ENCODE results near the gene GDI1.

Gene GDI1

DNA sequence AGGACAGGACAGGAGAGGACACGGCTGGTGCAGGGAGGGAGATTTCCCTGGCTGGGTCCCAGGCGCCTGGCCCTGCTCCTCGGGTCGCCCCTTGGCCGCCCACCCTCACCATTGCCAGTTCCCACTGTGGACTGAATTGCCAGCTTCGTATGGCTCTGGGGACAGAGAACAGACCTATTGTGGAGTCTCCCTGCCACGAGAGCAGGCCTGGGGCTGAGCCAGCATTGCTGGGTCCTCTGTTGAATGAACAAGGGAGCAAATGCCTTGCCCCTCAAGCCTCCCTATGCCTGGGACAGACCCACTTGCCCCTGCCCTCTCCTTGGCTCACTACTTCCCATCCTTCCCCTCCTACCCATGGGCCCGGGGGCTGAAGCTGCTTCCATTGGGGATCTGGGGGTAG is 25.4 kb downstream of the GDI1 start:
- DNase-seq (ENCODE audit: low read depth): no peak

- no peak for DNase-seq (ENCODE audit: low read depth)
Observed at GRCh38 chrX:154463611-154464220, 26.8 kb downstream of the GDI1 start.

GRCh38 chrX:154464806-154465365 is 27.9 kb downstream of the GDI1 start:
- DNase-seq (ENCODE audit: low read depth): no peak

DNA sequence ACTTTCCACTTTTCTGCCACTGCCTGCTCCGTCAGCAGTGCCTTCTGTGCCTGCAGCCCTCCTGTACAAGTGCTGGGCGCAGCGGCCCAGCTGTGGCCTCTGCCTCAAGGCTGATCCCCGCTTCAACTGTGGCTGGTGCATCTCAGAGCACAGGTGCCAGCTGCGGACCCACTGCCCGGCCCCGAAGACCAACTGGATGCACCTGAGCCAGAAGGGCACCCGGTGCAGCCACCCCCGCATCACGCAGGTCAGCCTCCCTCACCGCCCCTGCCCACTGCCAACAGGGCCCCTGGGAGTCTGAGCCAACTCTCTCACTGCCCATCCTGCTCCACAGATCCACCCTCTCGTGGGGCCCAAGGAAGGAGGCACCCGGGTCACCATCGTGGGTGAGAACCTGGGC is 28.6 kb downstream of the GDI1 start:
- DNase-seq (ENCODE audit: low read depth): no peak

DNA sequence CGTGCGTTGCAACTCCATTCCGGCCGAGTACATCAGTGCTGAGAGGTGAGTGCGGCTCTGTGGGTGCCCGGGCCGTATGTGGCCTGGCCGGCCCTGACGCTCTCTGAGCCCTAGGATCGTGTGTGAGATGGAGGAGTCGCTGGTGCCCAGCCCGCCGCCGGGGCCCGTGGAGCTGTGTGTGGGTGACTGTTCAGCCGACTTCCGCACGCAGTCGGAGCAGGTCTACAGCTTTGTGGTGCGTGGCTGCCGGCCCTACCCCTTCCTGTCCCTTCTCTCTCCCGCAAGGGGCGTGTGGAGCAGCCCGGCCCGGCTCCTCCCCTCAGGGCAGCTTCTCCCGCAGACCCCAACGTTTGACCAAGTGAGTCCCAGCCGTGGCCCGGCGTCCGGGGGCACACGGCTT is 29.1 kb downstream of the GDI1 start:
- DNase-seq (ENCODE audit: low read depth): no peak

- no peak for DNase-seq (ENCODE audit: low read depth)
Observed at GRCh38 chrX:154466907-154467306, 30.0 kb downstream of the GDI1 start.

- DNase-seq (ENCODE audit: low read depth): no peak
Observed at GRCh38 chrX:154467556-154467955, 30.6 kb downstream of the GDI1 start.

DNA sequence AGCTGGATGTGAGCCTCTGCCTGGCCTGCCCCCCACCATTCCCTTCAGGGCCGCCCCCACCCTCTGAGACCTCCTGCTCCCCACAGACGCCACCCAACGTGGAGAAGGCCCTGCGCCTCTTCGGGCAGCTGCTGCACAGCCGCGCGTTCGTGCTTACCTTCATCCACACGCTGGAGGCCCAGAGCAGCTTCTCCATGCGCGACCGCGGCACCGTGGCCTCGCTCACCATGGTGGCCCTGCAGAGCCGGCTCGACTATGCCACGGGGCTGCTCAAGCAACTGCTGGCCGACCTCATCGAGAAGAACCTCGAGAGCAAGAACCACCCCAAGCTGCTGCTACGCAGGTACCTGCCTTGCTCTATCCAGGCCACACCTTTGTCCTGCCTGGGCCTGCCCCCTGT is 31.3 kb downstream of the GDI1 start:
- no peak for DNase-seq (ENCODE audit: low read depth)

- no peak for DNase-seq (ENCODE audit: low read depth)
Observed at GRCh38 chrX:154469114-154469513, 32.2 kb downstream of the GDI1 start.

- no peak for DNase-seq (ENCODE audit: low read depth)
Observed at GRCh38 chrX:154469880-154470279, 32.9 kb downstream of the GDI1 start.

- no peak for DNase-seq (ENCODE audit: low read depth)
Observed at GRCh38 chrX:154470434-154470833, 33.5 kb downstream of the GDI1 start.

DNA sequence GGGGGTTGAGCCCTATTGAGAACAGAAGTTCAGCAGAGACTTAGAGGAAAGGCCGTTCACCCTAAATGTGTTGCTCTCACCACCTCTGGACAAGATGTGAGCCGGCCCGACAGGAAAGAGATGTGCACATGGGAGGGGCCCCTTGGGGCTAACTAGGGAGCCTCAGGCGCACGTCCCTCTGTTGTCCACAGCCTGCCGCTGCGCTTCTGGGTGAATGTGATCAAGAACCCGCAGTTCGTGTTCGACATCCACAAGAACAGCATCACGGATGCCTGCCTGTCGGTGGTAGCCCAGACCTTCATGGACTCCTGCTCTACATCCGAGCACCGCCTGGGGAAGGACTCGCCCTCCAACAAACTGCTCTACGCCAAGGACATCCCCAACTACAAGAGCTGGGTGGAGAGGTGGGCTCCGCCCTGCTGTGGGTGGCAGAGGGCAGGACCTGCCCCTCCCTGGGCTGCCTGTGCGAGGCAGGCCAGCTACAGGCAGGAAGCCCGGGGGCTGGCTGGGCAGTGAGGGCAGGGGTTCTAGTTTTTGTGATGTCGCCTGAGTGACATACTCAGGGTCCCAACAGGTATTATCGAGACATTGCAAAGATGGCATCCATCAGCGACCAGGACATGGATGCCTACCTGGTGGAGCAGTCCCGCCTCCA is 34.1 kb downstream of the GDI1 start:
- no peak for DNase-seq (ENCODE audit: low read depth)

GRCh38 chrX:154471839-154472684 is 35.1 kb downstream of the GDI1 start:
- DNase-seq (ENCODE audit: low read depth): no peak

DNA sequence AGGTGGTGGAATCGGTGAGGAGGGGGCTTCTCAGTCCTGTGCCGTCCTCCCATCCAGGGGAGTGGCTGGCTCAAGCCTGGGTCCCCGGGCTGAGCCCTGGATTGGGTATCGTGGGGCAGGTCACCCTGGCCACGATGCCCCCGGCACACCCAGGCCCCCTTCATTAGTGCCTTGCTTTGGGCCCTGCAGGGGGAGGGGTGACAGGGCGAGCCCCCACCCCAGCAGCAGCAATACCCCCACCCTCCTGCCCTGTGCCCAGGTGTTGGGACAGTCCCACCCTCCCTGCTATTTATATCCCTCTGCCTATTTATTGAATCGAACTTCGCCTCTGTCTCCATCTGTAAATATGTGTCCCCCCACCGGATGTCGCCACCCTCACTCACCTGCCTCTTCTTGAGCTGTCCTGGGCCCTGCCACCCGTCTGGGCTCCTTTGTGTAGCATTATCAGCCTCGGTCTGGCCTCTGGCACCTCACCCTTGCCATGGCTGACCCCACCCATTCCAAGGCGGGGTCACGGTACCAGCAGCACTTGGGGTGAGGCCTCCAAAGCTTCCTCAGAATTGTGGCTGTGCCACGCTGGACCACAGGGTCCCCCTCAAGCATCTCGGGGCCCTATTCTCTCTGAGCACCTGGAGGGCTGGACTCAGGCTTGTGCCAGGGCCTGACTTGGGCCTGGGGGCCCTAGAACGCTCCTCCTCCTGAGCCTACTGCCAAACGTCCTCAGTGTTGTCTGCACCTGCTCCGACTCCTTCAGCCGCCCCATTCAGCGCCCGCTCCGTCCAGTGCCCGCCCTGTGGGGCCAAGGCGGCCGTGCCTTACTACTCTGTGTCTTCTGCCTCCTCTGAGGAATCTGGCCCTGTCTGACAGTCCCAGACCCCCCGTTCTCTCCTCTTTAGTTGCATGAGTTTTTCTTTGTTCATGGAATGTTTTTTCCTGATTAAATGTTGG is 36.0 kb downstream of the GDI1 start:
- no peak for DNase-seq (ENCODE audit: low read depth)

GRCh38 chrX:154473683-154474082 is 36.7 kb downstream of the GDI1 start:
- DNase-seq (ENCODE audit: low read depth): no peak

DNA sequence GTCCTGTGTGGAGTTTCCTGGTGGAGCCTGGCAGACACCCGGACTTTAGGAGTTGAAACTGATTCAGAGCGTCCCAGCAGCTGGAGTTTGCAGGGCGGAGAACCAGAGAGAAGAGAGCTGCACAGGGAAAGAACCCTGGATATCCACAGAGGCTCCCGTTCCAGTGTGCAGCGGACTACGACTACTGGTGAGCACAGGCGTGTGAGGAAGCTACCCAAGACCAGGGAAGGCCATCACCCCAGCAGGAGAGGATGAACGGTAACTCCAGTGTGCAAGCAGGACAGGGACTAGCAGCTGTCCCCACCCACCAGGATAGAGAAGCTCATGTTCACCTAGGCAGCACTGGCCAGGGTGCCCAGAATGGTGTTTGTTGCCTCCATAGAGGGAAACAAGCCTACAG is 39.9 kb downstream of the GDI1 start:
- DNase-seq (ENCODE audit: low read depth): no peak

DNA sequence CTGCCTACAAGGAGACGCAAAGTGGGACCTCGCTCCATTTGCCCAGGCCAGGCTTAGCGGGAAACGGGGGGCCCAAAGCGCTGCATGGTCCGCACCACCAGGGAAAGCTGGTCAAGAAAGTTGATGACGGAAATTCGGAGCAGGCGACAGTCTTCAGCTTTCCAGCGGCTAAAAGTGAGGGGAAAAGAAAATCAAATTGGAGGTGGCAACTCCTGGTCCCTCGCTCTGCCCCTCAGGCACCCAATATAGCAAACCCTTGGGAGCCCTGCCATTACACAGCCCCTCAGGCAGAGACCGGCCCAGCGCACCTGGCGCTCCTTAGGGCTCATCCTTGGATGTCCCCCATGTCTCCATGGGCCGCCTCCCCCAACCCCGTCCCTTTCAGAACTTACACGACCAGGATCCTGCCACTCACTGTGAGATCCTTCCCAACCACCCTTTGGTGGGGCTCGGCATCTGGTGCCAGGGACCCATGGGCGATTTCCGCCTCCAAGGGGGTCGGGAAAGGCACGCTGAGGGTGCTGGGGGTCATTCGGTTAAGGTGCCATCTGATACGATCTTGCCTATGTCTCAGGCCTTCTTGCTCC is 41.0 kb downstream of the GDI1 start:
- DNase-seq (ENCODE audit: low read depth): no peak

DNA sequence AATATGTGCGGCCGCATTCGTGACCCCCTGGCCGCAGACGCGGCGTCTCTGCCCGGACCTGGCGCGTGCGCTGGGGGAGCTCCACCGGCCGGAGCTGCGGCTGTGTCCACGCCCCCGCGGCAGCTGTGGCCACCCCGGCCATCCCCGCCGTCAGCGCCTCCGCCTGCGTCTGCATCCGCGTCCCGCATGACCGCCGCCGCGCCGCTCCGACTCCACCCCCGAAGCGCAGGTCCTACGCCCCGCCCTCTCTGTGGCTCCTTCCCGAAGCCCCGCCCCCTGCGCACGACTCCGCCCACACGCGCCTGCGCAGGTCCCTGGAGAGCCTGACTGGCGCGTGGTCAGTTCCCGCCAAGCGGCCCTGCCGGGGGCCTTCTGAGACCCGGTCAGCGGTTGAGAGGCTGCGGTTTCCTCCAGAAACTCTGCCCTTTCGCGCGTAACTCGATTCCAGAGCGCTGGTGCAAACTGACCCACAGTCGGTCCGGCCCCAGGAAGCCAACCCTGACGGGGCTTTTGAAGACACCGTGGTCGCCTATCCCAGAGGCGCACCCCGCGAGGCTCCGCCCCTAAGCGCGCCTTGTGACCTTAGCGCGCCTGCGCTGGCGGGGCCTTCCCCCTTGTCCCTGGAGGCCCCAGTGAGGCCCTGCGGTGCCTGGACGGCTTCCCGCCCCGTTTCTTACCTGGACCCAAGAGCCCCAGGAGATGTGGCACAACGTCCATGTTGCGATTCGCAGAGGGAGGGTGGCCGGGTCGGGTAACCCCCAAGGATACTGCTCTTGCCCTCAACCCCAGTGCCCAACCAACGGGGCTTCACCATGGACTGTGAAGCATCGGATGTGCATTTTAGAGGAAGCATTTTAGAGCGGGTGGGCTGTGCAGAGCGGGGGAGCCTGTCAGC is 42.0 kb downstream of the GDI1 start, which contains the start of gene LAGE3:
Gene LAGE3 (minus strand): TSS at position 554 of the 895 bp plus-strand sequence. CDS start 366 bp downstream, at position 188.
- DNase-seq (ENCODE audit: low read depth): peak; percentile 26

GRCh38 chrX:154481195-154481594 is 44.2 kb downstream of the GDI1 start:
- DNase-seq (ENCODE audit: low read depth): no peak
